BJ (cell line): ENCODE results near the gene C5orf24. TPM values are rescaled to one million over a fixed set of nuclear protein-coding genes. Genes with fewer than 3 reads are reported as not detected.
"Not testable (repeated sequence)": the region's sequence is repeated elsewhere in the genome, so short reads cannot be mapped to it uniquely, and the experiment has no call there.

Experiments
- CTCF ChIA-PET: fragments of 350-600 bp; formaldehyde crosslinking; extraction: SDS; loops from one replicate; lab custom pipeline; 2021; ENCODE audit warnings: antibody characterized with exemption, inconsistent platforms; lab: Yijun Ruan, JAX
- POLR2A ChIA-PET: fragments of 300-600 bp; sonication (Branson Sonifier 250); formaldehyde crosslinking; extraction: SDS; loops from one replicate; lab custom pipeline; 2021; ENCODE audit warnings: antibody characterized with exemption; lab: Charles Lee
- DNase-seq: peaks from one replicate; pipeline ENCODE4 v3.0.0-alpha.2; 2011; ENCODE audit warnings: low read depth
- H3K27me3 ChIP-seq: 2 replicates; pipeline ENCODE4 v1.6.0; 2011; ENCODE audit warnings: low read length; ENCODE audit not compliant: control insufficient read depth, insufficient read depth
- H3K36me3 ChIP-seq: 2 replicates; pipeline ENCODE4 v1.5.1; 2011; ENCODE audit warnings: low read length; ENCODE audit not compliant: control insufficient read depth, insufficient read depth
- H3K4me3 ChIP-seq: 2 replicates; pipeline ENCODE4 v1.5.1; 2011; ENCODE audit warnings: low read depth, mild to moderate bottlenecking, control low read depth, low read length
- CTCF ChIP-seq: IDR thresholded peaks from 2 replicates; pipeline ENCODE4 v1.5.1; 2011; ENCODE audit warnings: low read depth, mild to moderate bottlenecking, control low read depth, inconsistent platforms, low read length, moderate library complexity; ENCODE audit not compliant: insufficient read depth
- polyA plus RNA-seq: library from polyadenylated mRNA; depleted of rRNA; stranded (reverse); fragments of >200 nt; gene quantifications from 2 replicates; pipeline ENCODE4 v1.2.3, GENCODE V29; 2011

Gene C5orf24
- polyA plus RNA-seq, 1 experiment, result 41.7 TPM

DNA sequence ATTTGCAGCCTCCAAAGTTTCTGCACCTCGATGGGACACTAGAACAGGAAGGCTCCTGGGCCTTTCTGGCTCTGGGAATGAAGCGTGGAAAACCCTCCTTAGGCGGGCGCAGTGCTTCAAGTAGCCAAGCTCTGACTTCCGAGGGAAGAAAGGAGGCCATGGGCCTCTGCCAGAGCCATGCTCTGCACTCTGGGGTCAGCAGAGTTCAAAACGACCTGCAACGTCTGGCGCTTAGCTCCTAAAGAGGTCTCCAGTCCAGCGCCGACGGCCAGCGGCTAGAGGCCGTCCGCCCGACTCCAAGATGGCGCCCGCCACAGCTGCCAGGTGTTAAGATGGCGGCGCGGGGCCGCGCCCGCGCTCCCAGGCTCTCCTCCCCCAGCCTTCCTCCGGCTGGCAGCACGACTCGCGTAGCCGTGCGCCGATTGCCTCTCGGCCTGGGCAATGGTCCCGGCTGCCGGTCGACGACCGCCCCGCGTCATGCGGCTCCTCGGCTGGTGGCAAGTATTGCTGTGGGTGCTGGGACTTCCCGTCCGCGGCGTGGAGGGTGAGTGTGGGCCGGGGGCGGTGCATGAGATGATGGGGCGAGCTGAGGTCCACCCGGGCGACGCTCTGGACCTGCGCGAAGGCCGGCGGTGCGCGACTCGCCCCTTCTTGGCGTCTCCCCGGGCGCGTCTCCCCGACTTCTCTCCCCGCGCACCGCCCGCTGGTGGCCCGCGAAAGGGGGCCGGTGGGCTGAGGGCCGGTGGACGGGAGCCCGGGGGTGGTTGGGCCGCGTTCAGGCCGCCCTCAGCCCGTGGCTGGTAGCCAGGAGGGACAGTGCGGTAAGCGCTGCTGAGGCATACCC, 28.4 kb downstream of the C5orf24 start, which contains the start of gene TXNDC15:
Gene TXNDC15 (plus strand): TSS at position 385 of the 844 bp plus-strand sequence. CDS start 57 bp downstream, at position 442.
- Histone ChIP-seq H3K36me3 (no peaks in the 10 kb centered on the region), H3K27me3 (no peaks in the 10 kb centered on the region), H3K4me3 (peak within 1 kb of the TSS; percentile 98)
- CTCF ChIA-PET, result interaction anchor here (0.8 to 2.5 kb wide), 5 partner anchors 10 to 453 kb away, joined by 3 to 12 read pairs (median 4); partner anchors contain the start of gene PCBD2
- POLR2A ChIA-PET, result no interaction called here
- no peak for TF ChIP-seq CTCF
- DNase-seq, result peak; percentile 33

GRCh38 chr5:134874831-134875655, 29.3 kb downstream of the C5orf24 start:
- peak; percentile 48 for DNase-seq
- Histone ChIP-seq H3K27me3 (no peaks in the 10 kb centered on the region), H3K36me3 (no peaks in the 10 kb centered on the region), H3K4me3 (peak overlapping the region; percentile 98)
- ChIA-PET CTCF (interaction anchor here (2.3 to 2.5 kb wide), 2 partner anchors 10 to 29 kb away, joined by 7 to 12 read pairs; partner anchors contain the start of gene PCBD2), POLR2A (no interaction called here)
- no peak for TF ChIP-seq CTCF

GRCh38 chr5:134877159-134877558, 31.4 kb downstream of the C5orf24 start:
- TF ChIP-seq CTCF, result no peak
- Histone ChIP-seq H3K27me3 (no peaks in the 10 kb centered on the region), H3K4me3 (no peak overlapping the region), H3K36me3 (no peaks in the 10 kb centered on the region)
- ChIA-PET POLR2A (no interaction called here), CTCF (interaction anchor here (1.9 kb wide), 1 partner anchor 27 kb away, joined by 7 read pairs; the partner anchor contains the start of gene PCBD2)
- no peak for DNase-seq

- TF ChIP-seq CTCF, result no peak
- ChIA-PET POLR2A (no interaction called here), CTCF (no interaction called here)
- no peak for DNase-seq
- Histone ChIP-seq H3K36me3 (no peaks in the 10 kb centered on the region), H3K27me3 (no peaks in the 10 kb centered on the region), H3K4me3 (no peak overlapping the region)
Observed at GRCh38 chr5:134878403-134878802, 32.6 kb downstream of the C5orf24 start.

GRCh38 chr5:134879456-134879855, 33.7 kb downstream of the C5orf24 start:
- H3K27me3 ChIP-seq, result no peaks in the 10 kb centered on the region
- TF ChIP-seq CTCF, result no peak
- DNase-seq, result no peak
- H3K36me3 ChIP-seq, result no peaks in the 10 kb centered on the region
- ChIA-PET POLR2A (no interaction called here), CTCF (no interaction called here)
- no peak overlapping the region for H3K4me3 ChIP-seq

DNA sequence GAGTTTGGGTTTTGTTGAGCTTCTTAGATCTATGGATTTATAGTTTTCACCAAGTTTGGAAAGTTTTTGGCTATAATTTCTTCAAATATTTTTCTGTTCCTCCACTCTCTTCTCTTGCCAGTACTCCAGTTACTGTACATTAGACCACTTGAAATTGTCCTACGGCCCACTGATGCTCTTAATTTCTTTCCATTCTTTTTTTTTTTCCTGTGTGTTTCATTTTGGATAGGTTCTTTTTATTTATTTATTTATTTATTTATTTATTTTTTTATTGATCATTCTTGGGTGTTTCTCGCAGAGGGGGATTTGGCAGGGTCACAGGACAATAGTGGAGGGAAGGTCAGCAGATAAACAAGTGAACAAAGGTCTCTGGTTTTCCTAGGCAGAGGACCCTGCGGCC, 35.2 kb downstream of the C5orf24 start:
- H3K27me3 ChIP-seq, CTCF ChIA-PET, POLR2A ChIA-PET: not testable (repeated sequence)

GRCh38 chr5:134881711-134882110, 35.9 kb downstream of the C5orf24 start:
- DNase-seq, H3K27me3 ChIP-seq, POLR2A ChIA-PET, H3K4me3 ChIP-seq, H3K36me3 ChIP-seq, CTCF ChIA-PET: not testable (repeated sequence)

More for the DNA sequence above, 35.2 kb downstream of the C5orf24 start:
- not testable (repeated sequence) for H3K36me3 ChIP-seq, DNase-seq, H3K4me3 ChIP-seq
